SK-N-SH treated with all-trans-retinoic acid at 6 μM for 48 hours (cell line): Measurements from ENCODE around the gene MTA3.
A peak's percentile ranks its signal among the peaks of the same experiment; 100 is the strongest.
"Not testable (repeated sequence)": the region's sequence is repeated elsewhere in the genome, so short reads cannot be mapped to it uniquely, and the experiment has no call there.

ENCODE experiments used
- ATAC-seq: fragments of 200-7000 bp; cut with Tn5 transposase; 3 replicates; pipeline ENCODE4 v1.9.1; 2020; ENCODE audit warnings: mild to moderate bottlenecking, moderate library complexity
- BACH2 ChIP-seq: fragments of 250-450 bp; sonication (Bioruptor Pico); IDR thresholded peaks from 2 replicates; pipeline ENCODE4 v1.9.0; 2021; ENCODE audit warnings: mild to moderate bottlenecking, borderline replicate concordance
- CSDC2 ChIP-seq: fragments of 250-450 bp; sonication (Bioruptor Pico); IDR thresholded peaks from 2 replicates; pipeline ENCODE4 v1.5.0; 2020; ENCODE audit warnings: mild to moderate bottlenecking, moderate library complexity
- ESRRG ChIP-seq: fragments of 250-450 bp; sonication (Bioruptor Pico); IDR thresholded peaks from 2 replicates; pipeline ENCODE4 v1.6.1; 2021; ENCODE audit warnings: mild to moderate bottlenecking
- GLIS3 ChIP-seq: fragments of 250-450 bp; sonication (Bioruptor Pico); IDR thresholded peaks from 2 replicates; pipeline ENCODE4 v1.5.0; 2020; ENCODE audit warnings: mild to moderate bottlenecking, moderate library complexity
- ISL1 ChIP-seq: fragments of 250-450 bp; sonication (Bioruptor Pico); IDR thresholded peaks from 2 replicates; pipeline ENCODE4 v2.1.2; 2022; ENCODE audit warnings: mild to moderate bottlenecking, moderate library complexity
- OSR1 ChIP-seq: fragments of 250-450 bp; sonication (Bioruptor Pico); IDR thresholded peaks from 2 replicates; pipeline ENCODE4 v1.8.0; 2022; ENCODE audit warnings: moderate library complexity, mild to moderate bottlenecking, inconsistent platforms
- POU6F1 ChIP-seq: fragments of 250-450 bp; sonication (Bioruptor Pico); IDR thresholded peaks from 2 replicates; pipeline ENCODE4 v1.8.0; 2021; ENCODE audit warnings: low read depth, mild to moderate bottlenecking, moderate library complexity, borderline replicate concordance
- PPARA ChIP-seq: fragments of 250-450 bp; sonication (Bioruptor Pico); IDR thresholded peaks from 2 replicates; pipeline ENCODE4 v1.5.0; 2020; ENCODE audit warnings: mild to moderate bottlenecking, borderline replicate concordance
- RARB ChIP-seq: fragments of 250-450 bp; sonication (Bioruptor Pico); IDR thresholded peaks from 2 replicates; pipeline ENCODE4 v1.8.0; 2021; ENCODE audit warnings: mild to moderate bottlenecking, moderate library complexity
- SNAI2 ChIP-seq: fragments of 250-450 bp; sonication (Bioruptor Pico); IDR thresholded peaks from 2 replicates; pipeline ENCODE4 v1.5.0; 2020; ENCODE audit warnings: mild to moderate bottlenecking, moderate library complexity
- TCF4 ChIP-seq: fragments of 250-450 bp; sonication (Bioruptor Pico); IDR thresholded peaks from 2 replicates; pipeline ENCODE4 v1.8.0; 2021; ENCODE audit warnings: mild to moderate bottlenecking, moderate library complexity, borderline replicate concordance
- TOX ChIP-seq: fragments of 250-450 bp; sonication (Bioruptor Pico); IDR thresholded peaks from 2 replicates; pipeline ENCODE4 v1.8.0; 2021; ENCODE audit warnings: mild to moderate bottlenecking, moderate library complexity, borderline replicate concordance
- ZC3H10 ChIP-seq: fragments of 250-450 bp; sonication (Bioruptor Pico); IDR thresholded peaks from 2 replicates; pipeline ENCODE4 v1.5.1; 2021; ENCODE audit warnings: mild to moderate bottlenecking, moderate library complexity
- ZFP3 ChIP-seq: fragments of 250-450 bp; sonication (Bioruptor Pico); IDR thresholded peaks from 2 replicates; pipeline ENCODE4 v1.5.0; 2020; ENCODE audit warnings: mild to moderate bottlenecking, moderate library complexity
- ZFP30 ChIP-seq: fragments of 450-650 bp; formaldehyde crosslinking; IDR thresholded peaks from 2 replicates; pipeline ENCODE4 v1.5.0; 2022; ENCODE audit warnings: mild to moderate bottlenecking, moderate library complexity
- ZNF565 ChIP-seq: fragments of 450-650 bp; formaldehyde crosslinking; conservative IDR thresholded peaks from 2 replicates; pipeline ENCODE4 v1.5.0; 2020; ENCODE audit warnings: low read depth, mild to moderate bottlenecking, moderate library complexity
- ZNF70 ChIP-seq: fragments of 450-650 bp; formaldehyde crosslinking; IDR thresholded peaks from 2 replicates; pipeline ENCODE4 v1.5.0; 2020; ENCODE audit warnings: mild to moderate bottlenecking, moderate library complexity
- ZNF8 ChIP-seq: fragments of 450-650 bp; formaldehyde crosslinking; IDR thresholded peaks from 2 replicates; pipeline ENCODE4 v1.5.0; 2020; ENCODE audit warnings: mild to moderate bottlenecking, moderate library complexity
- TF ChIP-seq, protein P1 (sequence below): fragments of 250-450 bp; sonication (Bioruptor Pico); IDR thresholded peaks from 2 replicates; pipeline ENCODE4 v1.5.1; 2020; ENCODE audit warnings: low read depth, mild to moderate bottlenecking, moderate library complexity
- TF ChIP-seq, protein P2 (sequence below): fragments of 250-450 bp; sonication (Bioruptor Pico); IDR thresholded peaks from 2 replicates; pipeline ENCODE4 v1.8.0; 2020; ENCODE audit warnings: mild to moderate bottlenecking, moderate library complexity, borderline replicate concordance

Gene MTA3

GRCh38 chr2:42724886-42725285 lies 156.5 kb downstream of the MTA3 start:
- TF ChIP-seq ZFP3 (CRISPR knock-in tag): no peak

GRCh38 chr2:42725657-42726056 lies 157.2 kb downstream of the MTA3 start:
- TF ChIP-seq ISL1 (CRISPR knock-in tag) (no peak), ZNF70 (CRISPR knock-in tag) (no peak), TCF4 (CRISPR knock-in tag) (no peak), SNAI2 (CRISPR knock-in tag) (no peak), BACH2 (no peak), ZNF8 (no peak), ESRRG (CRISPR knock-in tag) (no peak), OSR1 (CRISPR knock-in tag) (no peak), GLIS3 (CRISPR knock-in tag) (no peak), ZFP30 (CRISPR knock-in tag) (no peak)
- TF ChIP-seq, protein P1, sequence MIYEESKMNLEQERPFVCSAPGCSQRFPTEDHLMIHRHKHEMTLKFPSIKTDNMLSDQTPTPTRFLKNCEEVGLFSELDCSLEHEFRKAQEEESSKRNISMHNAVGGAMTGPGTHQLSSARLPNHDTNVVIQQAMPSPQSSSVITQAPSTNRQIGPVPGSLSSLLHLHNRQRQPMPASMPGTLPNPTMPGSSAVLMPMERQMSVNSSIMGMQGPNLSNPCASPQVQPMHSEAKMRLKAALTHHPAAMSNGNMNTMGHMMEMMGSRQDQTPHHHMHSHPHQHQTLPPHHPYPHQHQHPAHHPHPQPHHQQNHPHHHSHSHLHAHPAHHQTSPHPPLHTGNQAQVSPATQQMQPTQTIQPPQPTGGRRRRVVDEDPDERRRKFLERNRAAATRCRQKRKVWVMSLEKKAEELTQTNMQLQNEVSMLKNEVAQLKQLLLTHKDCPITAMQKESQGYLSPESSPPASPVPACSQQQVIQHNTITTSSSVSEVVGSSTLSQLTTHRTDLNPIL (CRISPR knock-in tag): no peak
- ATAC-seq: peak; percentile 19; the same call in 1 of the 3 replicates

More at GRCh38 chr2:42724886-42725285, 156.5 kb downstream of the MTA3 start:
- ATAC-seq: no peak

DNA sequence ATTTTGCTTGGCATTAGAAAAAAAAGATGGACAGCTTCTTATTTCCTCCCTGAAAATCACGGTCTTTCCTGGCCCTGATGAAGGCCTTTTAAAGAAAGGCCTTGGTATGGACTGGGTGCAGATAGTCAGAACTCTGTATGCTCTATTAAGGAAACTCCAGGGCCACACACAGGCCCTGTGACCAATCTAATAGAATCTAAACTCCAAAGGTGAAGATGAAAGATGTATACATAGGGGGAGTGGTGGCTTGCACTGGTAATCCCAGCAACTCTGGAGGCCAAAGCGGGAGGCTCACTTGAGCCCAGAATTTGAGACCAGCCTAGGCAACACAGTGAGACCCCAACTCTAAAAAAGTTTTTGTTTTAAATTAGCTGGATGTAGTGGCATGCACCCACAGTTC lies 158.2 kb downstream of the MTA3 start:
- no peak for ATAC-seq
- TF ChIP-seq ZC3H10 (CRISPR knock-in tag) (no peak), ZNF565 (no peak), ESRRG (CRISPR knock-in tag) (no peak), RARB (CRISPR knock-in tag) (no peak), OSR1 (CRISPR knock-in tag) (no peak), SNAI2 (CRISPR knock-in tag) (no peak), ISL1 (CRISPR knock-in tag) (no peak), CSDC2 (CRISPR knock-in tag) (no peak), ZFP30 (CRISPR knock-in tag) (no peak), TOX (CRISPR knock-in tag) (no peak), PPARA (CRISPR knock-in tag) (no peak), GLIS3 (CRISPR knock-in tag) (no peak), ZFP3 (CRISPR knock-in tag) (no peak), ZNF70 (CRISPR knock-in tag) (no peak), TCF4 (CRISPR knock-in tag) (no peak), POU6F1 (CRISPR knock-in tag) (no peak), BACH2 (no peak)
- TF ChIP-seq, protein P1 (CRISPR knock-in tag): no peak
- TF ChIP-seq, protein P2, sequence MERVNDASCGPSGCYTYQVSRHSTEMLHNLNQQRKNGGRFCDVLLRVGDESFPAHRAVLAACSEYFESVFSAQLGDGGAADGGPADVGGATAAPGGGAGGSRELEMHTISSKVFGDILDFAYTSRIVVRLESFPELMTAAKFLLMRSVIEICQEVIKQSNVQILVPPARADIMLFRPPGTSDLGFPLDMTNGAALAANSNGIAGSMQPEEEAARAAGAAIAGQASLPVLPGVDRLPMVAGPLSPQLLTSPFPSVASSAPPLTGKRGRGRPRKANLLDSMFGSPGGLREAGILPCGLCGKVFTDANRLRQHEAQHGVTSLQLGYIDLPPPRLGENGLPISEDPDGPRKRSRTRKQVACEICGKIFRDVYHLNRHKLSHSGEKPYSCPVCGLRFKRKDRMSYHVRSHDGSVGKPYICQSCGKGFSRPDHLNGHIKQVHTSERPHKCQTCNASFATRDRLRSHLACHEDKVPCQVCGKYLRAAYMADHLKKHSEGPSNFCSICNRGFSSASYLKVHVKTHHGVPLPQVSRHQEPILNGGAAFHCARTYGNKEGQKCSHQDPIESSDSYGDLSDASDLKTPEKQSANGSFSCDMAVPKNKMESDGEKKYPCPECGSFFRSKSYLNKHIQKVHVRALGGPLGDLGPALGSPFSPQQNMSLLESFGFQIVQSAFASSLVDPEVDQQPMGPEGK (CRISPR knock-in tag): no peak

GRCh38 chr2:42731316-42731715 lies 162.9 kb downstream of the MTA3 start:
- not testable (repeated sequence) for ATAC-seq

GRCh38 chr2:42733852-42734251 lies 165.4 kb downstream of the MTA3 start:
- no peak for TF ChIP-seq SNAI2 (CRISPR knock-in tag)
- no peak for TF ChIP-seq BACH2
- no peak for TF ChIP-seq TOX (CRISPR knock-in tag)
- no peak for TF ChIP-seq ZNF565
- no peak for TF ChIP-seq ZNF8
- TF ChIP-seq CSDC2 (CRISPR knock-in tag): no peak
- ATAC-seq: no peak
